Activated CD4-positive, alpha-beta T cell treated with anti-CD3 and anti-CD28 coated beads, Interleukin-2, amount 50 U/mL, for 24 hours (primary cell): ENCODE measurements around the gene INPP4B.
"Not testable (repeated sequence)": the region's sequence is repeated elsewhere in the genome, so short reads cannot be mapped to it uniquely, and the experiment has no call there.

Experiments used
- DNase-seq, 2 donors: peaks; one replicate each; pipeline ENCODE4 v3.0.0-alpha.2; 2020; ENCODE audit warnings: low read depth in 1 of 2, low spot score in 1 of 2

Gene INPP4B

DNA sequence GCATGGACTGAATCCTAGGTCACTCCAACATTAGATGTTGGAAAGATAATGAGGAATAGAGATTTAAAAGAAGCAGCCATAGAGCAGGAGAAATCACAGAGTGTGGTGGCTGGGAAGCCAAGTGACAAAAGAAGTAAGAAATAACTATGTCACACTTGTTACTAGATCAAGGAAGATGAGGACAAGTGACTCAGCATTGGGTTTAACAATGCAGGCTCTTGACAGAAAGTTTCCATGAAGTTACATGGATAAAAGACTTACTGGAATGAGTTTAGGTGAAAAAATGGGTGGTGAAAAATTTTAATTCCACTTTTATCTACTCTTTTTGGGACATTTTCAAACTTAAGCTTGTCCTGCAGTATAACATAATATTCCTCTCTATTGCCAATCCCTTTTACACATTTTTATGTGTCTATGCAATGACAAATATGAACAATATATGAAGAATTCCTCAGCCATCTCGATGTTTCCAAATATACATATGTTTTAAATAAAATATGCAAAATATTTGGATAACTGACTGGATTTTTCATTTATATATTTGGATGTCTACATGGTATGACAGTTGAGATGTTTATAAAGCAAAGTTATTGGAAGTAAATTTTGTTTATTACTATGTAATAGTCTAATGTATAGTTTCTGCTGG lies 747.1 kb downstream of the INPP4B start:
- DNase-seq, result no peak

DNA sequence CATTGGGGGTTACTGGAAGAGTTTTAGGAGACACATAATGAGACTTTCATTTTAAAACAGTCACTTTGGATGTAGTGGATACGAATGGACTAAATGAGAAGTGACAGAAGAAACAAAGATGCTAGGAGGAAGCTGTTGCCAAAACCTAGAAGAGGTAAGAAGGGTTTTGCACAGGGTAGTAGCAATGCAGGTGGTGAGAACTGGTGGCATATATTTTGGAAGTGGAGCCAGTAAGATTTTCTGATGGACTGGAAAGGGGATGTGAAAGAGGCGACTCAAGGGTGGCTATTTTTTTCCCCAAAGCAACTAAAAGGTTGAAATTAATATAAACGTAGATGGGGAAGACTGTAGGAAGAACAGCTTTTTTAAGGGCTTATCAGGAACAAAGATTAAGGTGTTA lies 747.7 kb downstream of the INPP4B start:
- DNase-seq, result no peak

DNA sequence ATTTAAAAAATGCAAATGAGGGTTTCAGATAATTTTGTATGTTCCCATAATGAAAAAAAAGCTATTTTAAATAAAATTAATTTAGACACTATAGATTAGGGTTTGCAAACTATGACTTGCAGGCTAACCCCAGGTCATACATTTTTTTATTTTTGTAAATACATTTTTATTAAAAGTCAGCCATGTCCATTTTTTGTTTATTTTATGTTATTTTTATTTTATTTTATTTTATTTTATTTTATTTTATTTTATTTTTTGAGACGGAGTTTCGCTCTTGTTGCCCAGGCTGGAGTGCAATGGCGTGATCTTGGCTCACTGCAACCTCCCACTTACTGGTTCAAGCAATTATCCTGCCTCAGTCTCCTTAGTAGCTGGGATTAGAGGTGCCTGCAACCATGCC lies 749.1 kb downstream of the INPP4B start:
- DNase-seq, result no peak

DNA sequence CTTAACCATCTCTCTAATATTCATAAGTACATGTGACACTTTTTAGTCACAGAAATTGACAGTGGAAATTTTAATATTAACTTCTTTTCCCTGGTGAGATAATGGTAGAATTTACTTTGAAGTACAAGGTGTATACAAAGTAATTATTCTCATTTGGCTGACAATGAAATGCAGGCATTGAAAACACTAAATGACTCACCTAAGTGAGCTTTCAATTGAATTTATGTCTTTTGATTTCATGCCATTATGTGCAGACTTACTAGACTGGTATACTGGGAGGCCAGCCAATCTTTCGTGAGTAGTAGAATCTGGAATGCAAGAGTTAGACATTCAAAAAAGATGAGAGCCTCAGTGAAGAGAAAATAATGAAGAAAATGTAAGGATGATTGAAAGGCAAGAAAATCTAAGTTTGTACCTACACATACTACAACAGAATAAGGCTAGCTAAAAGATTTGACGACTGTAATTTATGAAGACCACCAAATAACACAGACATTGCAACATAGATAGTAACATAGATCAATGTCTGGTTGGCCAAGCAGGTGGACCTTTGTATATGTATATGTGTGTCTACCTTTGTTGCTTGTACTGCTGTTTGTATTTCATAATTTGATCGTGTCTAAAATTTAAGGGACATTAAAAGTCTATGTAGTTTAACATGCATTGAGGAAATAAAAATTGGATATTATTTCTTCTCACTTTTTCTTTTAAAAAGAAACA lies 750.1 kb downstream of the INPP4B start:
- DNase-seq, result no peak

DNA sequence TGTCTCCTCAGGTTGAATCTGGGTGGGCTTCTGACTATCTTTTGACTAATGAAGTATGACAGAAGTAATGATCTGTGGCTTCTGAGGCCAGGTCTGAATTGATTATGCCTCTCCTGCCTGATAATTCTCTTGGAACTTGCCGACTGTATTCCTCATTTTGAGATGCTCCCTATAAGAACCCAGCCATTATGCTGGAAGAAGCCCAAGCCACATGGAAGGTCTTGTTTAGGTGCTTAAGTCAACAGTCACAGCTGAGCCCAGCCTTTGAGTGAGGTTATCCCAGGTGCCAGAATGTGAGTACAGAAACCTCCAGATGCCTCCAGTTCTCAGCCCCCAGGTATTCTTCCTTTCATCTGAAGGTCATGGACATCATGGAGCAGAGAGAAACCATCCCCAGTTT lies 753.2 kb downstream of the INPP4B start:
- DNase-seq, result no peak

DNA sequence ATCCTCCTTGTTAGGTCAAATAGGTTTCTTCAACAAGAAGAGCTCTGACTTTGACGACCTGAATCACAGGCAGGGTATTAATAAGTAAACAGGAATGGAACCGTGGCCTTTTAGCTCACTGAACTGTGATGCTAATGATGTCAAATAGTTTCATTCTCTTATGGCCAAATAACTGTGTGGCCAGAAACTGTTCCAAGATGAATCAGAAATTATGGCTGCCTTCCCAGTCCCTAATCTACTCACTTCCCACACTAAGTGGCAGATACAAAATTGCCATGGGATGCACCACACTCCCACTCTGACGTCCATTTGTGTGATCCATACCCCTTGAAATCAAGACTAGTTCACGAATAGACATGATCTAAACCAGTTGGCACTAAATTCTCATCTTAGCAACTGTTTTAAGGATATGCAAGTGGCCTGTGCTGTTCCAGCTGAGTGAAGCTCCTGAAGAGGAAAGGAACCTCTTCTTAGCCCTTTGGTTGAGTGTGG lies 754.4 kb downstream of the INPP4B start:
- no peak for DNase-seq

DNA sequence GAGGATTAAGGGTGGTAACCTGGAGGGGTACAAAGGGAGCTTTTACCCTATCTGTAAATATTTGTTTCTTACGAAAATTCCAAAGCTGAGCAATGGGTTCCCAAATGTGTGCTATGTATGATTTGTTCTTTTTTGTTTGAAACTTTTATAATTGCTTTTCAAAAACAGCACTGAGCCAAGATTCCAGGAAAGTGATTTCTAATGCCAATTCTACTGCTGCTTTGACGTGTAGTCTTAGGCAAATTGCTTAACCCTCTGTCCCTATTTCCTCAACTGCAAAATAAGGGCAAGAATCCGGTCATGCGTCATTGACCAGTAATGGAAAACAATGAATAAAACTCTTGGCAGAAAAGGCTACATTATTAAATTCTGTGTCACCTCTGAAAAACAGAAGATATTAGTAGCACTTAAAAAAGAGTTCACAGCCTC lies 755.0 kb downstream of the INPP4B start:
- DNase-seq, result no peak

DNA sequence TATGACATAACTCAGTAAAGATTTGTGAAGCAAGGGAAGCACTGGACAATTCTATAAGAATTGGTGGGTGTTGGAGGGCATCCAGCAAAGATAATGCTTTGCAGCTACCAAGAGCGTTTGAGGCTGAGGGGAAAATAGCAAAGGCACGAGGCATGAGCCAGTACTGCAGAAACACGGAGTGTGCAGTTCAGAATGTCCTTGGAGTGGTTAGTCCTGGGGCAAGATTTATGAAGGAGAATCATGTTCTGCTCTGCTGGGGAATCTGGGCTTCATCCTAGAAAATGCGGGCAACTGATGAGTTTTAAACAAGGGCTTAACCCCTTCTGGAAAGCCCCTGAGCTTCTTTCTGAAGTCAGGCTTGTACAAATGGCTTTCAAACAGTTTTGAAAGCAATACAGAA lies 757.2 kb downstream of the INPP4B start:
- no peak for DNase-seq

DNA sequence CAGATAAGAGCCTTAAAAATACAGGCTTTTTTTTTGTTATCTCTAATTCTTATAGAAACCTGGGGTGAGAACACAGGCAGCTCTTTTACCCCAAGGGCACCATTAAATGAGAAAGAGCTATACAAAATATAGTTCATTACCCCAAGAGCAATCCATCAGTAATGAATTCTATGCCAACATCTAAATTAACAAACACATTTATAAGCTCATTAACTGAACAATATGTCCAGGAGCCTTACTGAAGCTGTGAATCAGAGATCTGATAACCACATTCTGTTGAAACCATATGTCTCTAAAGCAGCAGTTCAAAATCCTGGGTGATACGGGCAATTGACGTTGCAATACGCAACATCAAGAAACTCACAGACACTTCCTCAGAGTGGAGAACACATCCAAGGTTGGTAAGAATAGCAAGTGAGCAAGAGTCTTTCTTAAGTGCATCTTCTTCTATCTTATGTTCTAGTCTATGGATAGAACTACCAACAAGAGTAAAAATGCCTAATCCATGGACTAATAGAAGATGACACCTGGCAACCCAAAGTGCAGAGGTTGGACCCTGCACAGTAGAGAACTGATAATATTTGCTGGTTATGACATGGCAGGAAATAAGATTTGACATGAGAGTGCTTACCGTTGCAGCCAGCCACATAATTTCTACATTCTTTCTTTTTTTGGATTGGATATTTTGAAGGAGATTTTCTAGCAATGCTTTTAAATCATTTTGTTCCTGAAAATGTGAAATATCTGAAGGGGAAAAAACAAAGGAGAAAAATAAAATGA lies 760.4 kb downstream of the INPP4B start:
- no peak for DNase-seq

DNA sequence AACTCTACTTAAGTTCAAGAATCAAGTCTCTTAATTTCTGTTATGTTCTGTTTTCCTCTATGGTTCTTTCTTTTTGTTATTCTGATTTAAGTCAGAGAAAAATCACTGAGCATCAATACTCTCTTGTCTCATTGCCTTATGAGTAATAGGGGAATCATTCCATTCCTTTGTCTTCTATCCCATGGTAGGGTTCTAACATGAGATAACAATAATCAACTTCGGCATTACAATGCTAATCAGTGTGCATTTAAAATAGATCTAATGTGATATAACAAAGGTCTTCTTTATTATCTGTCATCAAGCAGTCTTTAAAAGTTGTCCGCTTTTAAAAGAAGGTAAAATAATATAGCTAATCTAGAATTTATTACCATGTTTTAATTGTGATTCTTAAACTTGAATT lies 762.8 kb downstream of the INPP4B start:
- no peak for DNase-seq

DNA sequence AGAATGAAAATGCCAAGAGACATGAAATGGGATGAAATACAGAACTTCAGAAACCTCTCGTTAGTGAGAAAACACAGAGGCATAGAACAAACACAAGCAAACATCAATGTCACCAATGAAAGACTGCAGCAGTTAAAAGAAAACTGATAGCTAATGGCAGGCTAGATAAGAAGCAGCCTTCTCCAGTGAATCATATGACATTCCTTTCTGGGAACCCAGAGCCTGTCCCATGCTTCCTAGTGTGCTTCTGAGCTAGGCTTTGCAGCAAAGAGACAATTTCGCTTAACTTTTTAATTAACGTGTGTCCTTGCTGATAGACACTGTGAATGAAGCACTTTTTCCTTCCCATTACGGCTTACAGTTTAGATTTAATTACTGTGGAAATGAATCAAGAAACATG lies 765.1 kb downstream of the INPP4B start:
- no peak for DNase-seq

DNA sequence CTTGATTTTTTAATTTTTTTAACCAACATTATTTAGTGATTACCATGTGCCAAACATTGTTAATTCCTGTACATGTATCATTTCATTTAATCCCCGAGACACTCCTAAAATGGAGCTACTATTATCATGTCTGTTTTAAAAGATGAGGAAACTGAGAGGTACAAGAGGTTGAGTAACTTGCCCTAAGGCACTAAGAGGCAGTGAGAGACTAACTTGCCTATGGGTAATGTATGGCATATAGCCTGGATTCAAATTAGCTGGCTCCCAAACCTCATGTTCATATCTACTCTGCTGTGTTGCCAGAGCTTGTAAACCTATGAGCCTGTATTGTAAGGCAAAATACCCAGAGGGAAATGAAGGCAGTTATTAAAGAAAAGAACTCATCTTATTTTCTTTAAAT lies 766.1 kb downstream of the INPP4B start:
- no peak for DNase-seq

DNA sequence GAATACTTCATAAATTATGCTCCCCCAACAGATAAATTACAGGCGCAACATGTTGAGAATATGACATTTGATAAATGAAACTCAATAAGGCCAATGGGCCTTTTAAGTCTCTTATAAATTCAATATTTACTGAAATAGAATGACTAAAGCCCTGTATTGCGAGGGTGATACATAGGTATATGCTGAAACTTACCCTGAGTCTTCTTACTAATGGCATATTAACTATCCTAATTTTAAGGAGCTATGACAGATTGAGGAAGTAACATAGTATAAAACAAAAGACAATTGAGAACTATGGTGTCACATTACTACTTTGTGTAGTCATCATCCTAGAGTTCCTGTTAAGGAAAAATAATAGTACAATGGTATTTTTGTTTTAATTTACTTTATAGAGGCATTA lies 769.1 kb downstream of the INPP4B start:
- no peak for DNase-seq

DNA sequence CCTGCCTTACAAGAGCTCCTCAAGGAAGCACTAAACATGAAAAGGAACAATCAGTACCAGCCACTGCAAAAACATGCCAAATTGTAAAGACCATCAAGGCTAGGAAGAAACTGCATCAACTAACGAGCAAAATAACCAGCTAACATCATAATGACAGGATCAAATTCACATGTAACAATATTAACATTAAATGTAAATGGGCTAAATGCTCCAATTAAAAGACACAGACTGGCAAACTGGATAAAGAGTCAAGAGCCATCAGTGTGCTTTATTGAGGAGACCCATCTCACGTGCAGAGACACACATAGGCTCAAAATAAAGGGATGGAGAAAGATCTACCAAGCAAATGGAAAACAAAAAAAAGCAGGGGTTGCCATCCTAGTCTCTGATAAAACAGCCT lies 777.8 kb downstream of the INPP4B start:
- not testable (repeated sequence) for DNase-seq

DNA sequence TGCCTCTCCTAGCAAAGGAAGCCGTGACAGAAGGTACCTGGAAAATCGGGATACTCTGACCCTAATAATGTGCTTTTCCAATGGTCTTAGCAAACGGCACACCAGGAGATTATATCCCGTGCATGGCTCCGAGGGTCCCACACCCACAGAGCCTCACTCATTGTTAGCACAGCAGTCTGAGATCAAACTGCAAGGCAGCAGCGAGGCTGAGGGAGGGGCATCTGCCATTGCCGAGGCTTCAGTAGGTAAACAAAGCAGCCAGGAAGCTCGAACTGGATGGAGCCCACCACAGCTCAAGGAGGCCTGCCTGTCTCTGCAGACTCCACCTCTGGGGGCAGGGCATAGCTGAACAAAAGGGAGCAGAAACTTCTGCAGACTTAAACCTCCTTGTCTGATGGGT lies 779.5 kb downstream of the INPP4B start:
- not testable (repeated sequence) for DNase-seq

DNA sequence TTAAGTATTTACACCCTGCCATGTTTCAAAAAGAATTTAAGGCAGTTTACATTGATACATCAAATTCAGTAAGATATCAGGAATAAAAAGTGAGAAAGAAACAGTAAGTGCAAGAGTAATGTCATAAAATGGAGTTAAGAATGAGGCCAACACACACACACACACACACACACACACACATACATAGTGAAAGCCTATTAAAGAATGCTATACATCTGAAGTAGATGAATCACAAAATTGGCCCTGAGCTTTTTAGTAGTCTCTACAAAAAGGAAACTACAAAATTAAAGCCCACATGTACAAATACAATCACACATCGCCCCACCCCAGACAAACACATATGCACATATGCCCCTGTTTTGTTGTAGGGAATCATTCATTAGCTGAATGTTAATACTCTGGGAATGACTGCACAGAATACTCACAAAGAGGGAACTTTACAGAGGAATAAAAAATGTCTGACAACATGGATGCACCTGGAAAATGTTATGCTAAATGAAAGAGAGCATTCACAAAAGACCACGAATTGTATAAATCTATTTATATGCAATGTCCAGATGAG lies 780.9 kb downstream of the INPP4B start:
- no peak for DNase-seq

DNA sequence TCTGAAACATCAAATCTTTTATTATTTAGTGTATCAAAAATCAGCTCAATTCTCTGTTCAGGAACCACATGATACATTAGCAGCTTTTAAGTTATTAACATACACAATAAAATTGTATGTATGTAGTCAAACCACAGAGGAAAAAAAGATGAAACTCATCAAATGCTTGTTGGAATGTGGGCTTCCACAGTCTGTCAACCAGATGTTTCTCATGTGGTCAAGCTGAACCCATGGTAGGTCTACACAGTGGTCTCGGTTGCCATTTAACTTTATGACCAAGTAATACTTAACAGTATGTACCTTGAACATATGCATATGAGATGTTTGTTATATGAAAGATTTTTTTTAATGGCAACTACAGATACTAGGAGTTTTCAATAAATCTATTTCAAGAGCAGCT lies 781.9 kb downstream of the INPP4B start:
- no peak for DNase-seq

DNA sequence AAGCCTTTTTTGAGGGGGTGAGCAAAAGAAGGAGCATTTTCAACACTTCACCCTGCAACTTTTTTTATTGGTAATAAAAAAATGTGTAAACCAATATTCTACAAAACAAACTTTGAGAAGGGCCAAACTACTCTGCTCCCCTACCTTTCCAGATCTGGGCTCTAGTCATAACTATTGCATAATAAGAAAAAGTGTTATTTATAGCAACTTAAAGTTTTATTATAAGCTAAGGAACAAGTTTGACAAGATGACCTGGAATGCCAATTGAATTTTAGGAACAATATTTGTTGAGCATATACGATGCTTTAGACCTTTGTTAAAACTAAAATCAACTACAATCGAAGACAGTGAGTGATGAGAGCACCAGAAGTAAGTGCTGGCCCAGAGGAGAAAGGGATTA lies 800.1 kb downstream of the INPP4B start:
- DNase-seq, result no peak

DNA sequence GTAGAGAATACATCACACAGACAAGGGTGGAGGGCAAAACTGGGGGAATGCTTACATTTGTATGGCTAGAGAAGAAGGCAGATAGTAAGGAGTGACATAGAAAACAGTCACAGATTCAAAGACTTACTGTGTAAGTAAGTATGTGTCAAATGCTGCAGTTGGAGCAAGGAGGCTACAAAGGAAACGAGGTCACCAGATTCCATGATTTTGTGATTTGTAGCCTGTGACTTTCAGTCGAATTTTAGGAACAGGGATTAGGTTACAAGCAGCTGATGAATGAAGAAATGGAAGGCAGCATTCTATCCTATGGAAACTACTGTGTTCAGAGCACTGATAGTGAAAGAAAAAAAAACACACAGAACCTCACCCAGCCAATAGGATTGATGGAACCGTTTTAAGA lies 801.8 kb downstream of the INPP4B start:
- no peak for DNase-seq

DNA sequence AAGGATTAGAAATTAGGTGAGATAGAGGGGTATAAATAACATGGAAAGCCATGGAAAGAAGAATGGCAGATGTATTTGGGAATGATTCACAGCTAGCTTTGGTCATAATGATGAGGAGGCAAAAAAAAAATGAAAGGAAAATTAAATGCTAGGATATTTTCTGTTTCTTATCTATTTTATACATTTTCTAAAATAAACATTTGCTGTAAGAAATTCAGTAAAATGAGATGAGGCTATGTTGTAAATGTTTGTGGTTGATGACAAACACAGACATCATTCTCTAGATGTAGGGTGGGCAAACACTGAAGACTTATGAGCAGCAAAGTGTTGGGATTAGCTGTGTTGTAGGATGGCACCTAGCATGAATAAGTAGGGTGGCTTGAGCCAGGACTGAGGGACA lies 802.6 kb downstream of the INPP4B start:
- DNase-seq, result no peak

DNA sequence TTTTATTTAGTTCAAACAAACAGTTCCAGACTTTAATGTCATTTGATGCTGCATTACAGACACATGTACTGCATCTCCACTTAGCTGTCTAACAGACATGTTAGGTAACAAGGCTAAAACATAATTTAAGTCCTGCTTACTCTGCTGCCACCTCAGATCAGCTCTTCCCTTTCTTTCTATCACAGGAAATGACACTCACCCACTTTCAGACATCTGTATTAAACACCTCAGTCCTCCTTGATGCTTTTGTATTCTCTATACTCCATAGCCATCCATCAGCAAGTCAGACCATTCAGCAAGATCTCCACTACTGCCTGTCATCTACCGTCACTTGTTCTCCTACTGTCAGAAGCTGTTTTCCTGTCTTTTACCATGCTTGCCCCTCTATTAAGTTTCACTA lies 804.3 kb downstream of the INPP4B start:
- DNase-seq, result no peak

DNA sequence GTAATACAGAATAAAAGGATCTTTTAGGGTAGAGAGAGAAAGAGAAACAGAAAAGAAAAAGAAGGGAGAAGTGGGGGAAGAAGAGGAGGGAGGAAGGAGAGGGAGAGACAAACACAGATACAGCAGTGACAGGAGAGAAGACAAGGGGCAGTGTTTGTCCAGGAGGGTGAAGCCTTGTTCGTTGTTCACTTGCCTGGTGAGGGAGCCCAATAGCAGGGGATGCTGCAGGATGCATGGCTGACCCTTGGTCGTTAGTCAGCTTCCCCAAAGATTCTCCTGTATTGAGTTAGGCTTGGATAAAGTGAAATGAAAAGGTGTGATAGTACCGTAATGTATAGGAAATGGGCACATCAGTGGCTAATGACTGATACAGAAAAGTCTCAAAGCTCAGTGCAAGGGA lies 806.1 kb downstream of the INPP4B start:
- DNase-seq, result no peak
